ENCODE results near the gene IDNK.

- no peak for TF ChIP-seq CTCF (conservative IDR thresholded peaks at IDR 0.05; ENCODE audit: low read length)
- no peak for TF ChIP-seq EZH2phosphoT487 (IDR thresholded peaks at IDR 0.05; ENCODE audit: borderline replicate concordance)
Measured at GRCh38 chr9:83642793-83643192, 19.9 kb downstream of the IDNK start.

Data from Loucy (cell line).